SJSA1 (cell line): ENCODE data around the gene SFI1. TPM values are rescaled to one million over a fixed set of nuclear protein-coding genes. Genes with fewer than 3 reads are reported as not detected.

Experiments used
- DNase-seq, 2 experiments: peaks; one replicate each; pipeline ENCODE4 v3.0.0-alpha.2; 2015 to 2020; ENCODE audit warnings: low spot score in 2 of 2, low read depth in 1 of 2
- H3K27ac ChIP-seq: fragments of 250-450 bp; sonication (Bioruptor Pico); 2 replicates; pipeline ENCODE4 v1.5.1; 2020; ENCODE audit warnings: mild to moderate bottlenecking, moderate library complexity
- H3K27me3 ChIP-seq: fragments of 250-450 bp; sonication (Bioruptor Pico); replicated peaks from 2 replicates; pipeline ENCODE4 v1.5.1; 2020; ENCODE audit warnings: mild to moderate bottlenecking, moderate library complexity
- H3K36me3 ChIP-seq: fragments of 250-450 bp; sonication (Bioruptor Pico); 2 replicates; pipeline ENCODE4 v1.5.1; 2020; ENCODE audit warnings: mild to moderate bottlenecking
- H3K4me1 ChIP-seq: fragments of 250-450 bp; sonication (Bioruptor Pico); replicated peaks from 2 replicates; pipeline ENCODE4 v1.6.1; 2021; ENCODE audit warnings: mild to moderate bottlenecking
- H3K4me3 ChIP-seq: fragments of 250-450 bp; sonication (Bioruptor Pico); 2 replicates; pipeline ENCODE4 v1.5.1; 2020; ENCODE audit warnings: mild to moderate bottlenecking
- H3K9me3 ChIP-seq: fragments of 250-450 bp; sonication (Bioruptor Pico); replicated peaks from 2 replicates; pipeline ENCODE4 v1.5.1; 2020; ENCODE audit warnings: mild to moderate bottlenecking
- total RNA-seq: library from RNA; depleted of rRNA; stranded (reverse); fragments of >200 nt; shearing (Covaris generic); gene quantifications from 2 replicates; pipeline ENCODE4 v1.2.3, GENCODE V29; 2014

The SFI1 gene
- total RNA-seq, 1 experiment from 2014 or later = 8.5 TPM

DNA sequence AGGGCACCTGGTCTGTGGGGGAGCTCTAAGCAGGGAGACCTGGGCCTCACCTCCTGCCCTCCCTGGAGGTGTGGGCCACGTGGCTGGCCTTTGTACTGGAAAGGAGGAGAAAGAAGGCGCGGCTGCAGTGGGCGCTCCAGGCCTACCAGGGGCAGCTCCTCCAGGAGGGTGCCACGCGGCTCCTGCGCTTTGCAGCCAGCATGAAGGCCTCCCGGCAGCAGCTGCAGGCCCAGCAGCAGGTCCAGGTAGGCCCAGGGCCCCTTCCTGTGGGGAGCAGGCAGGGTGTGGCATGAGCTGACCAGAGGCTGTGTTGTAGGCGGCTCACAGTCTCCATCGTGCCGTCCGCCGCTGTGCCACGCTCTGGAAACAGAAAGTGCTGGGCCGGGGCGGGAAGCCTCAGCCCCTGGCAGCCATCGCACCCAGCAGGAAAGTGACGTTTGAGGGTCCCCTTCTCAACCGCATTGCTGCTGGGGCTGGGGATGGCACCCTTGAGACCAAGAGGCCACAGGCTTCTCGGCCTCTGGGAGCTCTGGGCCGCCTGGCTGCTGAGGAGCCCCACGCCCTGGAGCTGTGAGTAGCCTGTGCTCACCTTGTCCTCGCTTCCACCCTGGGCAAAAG lies 117.1 kb downstream of the SFI1 start:
- Histone ChIP-seq H3K4me3 (no peak overlapping the region), H3K9me3 (no peaks in the 10 kb centered on the region), H3K27me3 (no peaks in the 10 kb centered on the region), H3K36me3 (peaks cover 18% of the 10 kb centered on the region), H3K27ac (no peak overlapping the region), H3K4me1 (no peaks in the 10 kb centered on the region)
- DNase-seq = no peak

DNA sequence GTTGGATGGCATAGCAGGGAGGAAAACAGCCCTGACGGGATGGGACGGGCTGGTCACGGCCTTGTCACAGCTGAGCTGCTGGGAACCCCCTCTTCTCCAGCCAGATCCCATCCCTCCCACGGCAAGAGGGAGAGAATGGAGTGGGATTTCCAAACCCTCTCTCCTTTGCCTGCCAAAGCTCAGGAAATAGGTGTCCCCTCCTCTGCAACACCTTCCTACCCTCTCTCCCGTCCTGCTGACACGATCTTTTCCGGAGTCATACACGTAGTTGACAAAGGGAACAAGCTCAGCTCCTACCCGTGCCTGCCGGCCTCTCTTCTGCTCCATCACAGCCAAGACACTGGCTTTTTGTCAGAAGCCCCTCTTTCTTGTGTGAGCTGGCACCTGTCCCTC lies 117.6 kb downstream of the SFI1 start:
- no peaks in the 10 kb centered on the region for H3K27me3 ChIP-seq
- no peak overlapping the region for H3K27ac ChIP-seq
- H3K4me1 ChIP-seq = no peaks in the 10 kb centered on the region
- no peak for DNase-seq
- H3K36me3 ChIP-seq = peaks cover 23% of the 10 kb centered on the region
- H3K4me3 ChIP-seq = no peak overlapping the region
- no peaks in the 10 kb centered on the region for H3K9me3 ChIP-seq

DNA sequence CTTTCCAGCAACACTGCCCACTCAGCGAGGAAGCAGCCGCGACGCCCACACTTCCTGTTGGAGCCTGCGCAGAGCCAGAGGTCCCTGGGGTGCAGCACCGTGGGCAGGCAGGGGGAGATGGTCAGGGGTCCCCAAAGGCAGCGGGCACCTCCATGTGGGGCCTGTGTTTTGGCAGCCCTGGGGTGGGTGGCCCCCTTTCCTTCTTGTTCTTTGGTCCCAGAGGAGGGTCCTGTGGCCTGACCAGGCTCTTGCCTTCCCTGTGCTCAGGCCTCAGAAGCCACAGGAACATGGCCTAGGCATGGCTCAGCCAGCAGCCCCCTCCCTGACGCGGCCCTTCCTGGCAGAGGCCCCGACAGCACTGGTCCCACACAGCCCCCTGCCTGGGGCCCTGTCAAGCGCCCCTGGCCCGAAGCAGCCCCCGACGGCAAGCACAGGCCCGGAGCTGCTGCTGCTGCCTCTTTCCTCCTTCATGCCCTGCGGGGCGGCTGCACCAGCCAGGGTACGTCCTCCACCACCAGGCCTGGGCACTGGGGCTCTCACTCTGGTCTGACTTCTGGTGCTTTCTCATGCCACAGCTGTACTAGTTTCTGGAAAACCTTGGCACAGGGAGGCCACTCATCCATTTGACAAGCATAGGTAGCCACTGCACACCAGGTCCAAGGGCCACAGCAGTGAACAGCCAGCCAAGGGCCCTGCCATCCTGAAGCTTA lies 118.6 kb downstream of the SFI1 start:
- Histone ChIP-seq H3K27me3 (no peaks in the 10 kb centered on the region), H3K27ac (no peak overlapping the region), H3K36me3 (peaks cover 32% of the 10 kb centered on the region), H3K4me1 (no peaks in the 10 kb centered on the region), H3K9me3 (no peaks in the 10 kb centered on the region), H3K4me3 (no peak overlapping the region)
- DNase-seq = no peak

DNA sequence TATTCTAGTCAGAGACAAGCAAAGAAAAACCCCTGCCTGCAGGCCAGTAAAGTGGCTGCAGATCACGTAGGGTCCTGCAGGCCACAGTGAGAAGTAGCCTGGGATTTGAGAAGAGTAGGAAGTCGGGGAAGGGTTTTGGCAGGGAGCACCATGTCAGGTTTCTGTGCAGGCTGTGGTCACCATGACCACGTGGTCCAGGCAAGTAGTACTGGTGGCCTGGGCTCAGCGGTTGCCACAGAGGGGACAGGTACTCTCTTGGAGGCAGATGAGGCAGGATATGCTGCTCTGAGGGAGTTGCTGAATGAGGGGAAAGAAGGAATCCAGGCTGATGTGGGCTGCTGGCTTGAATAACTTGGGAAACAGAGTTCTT lies 119.1 kb downstream of the SFI1 start:
- Histone ChIP-seq H3K27me3 (no peaks in the 10 kb centered on the region), H3K27ac (no peak overlapping the region), H3K9me3 (no peaks in the 10 kb centered on the region), H3K36me3 (peaks cover 36% of the 10 kb centered on the region), H3K4me1 (no peaks in the 10 kb centered on the region), H3K4me3 (no peak overlapping the region)
- DNase-seq = no peak

DNA sequence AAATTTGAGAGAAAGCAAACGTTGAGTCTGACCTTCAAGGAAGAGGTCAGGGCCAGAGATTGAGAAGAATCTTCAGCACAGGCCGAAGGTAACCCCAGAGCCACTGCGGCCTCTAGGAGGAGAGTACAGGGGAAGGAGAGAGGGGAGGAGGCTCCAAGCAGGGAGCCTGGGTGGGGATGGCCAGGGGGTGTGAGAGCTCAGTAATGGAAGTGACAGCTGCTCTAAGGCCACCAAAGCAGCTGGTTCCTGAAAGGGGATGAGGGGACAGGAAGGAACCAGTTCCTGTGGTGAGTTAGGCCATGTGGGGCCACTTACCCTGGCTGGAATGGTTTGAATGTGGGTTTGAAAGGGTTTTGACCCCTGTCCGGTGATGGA lies 119.6 kb downstream of the SFI1 start:
- H3K27ac ChIP-seq = no peak overlapping the region
- no peaks in the 10 kb centered on the region for H3K9me3 ChIP-seq
- no peak overlapping the region for H3K4me3 ChIP-seq
- no peaks in the 10 kb centered on the region for H3K27me3 ChIP-seq
- no peak for DNase-seq
- peaks cover 40% of the 10 kb centered on the region for H3K36me3 ChIP-seq
- no peaks in the 10 kb centered on the region for H3K4me1 ChIP-seq

DNA sequence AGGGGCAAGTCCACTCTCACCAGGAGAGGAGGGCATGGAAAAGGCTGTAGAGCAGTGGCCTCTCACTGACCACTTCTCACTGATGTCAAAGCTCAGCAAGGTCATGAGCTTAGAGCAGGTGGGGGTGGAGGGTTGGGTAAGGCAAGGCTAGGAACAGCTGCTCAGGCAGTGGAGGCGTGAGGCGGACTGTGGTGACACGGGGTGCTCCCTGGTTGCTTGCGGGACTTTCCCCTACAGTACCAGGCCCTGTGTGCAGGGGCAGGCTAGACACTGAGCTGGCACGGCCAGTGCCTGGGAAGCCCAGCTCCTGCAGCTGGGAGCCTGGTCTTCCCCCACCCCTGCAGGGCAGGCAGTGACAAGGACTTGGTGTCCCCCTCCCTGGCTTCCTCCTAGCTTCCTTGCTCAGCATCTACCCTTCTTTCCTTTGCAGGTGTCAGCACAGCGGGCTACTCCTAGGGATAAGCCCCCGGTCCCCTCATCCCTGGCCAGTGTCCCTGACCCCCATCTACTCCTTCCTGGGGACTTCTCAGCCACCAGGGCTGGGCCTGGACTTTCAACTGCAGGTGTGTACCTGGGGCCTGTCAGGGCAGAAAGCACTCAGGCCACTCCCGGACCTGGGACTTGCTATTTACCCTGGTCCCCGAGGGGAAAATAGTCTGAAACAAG lies 120.1 kb downstream of the SFI1 start:
- no peak for DNase-seq
- H3K27me3 ChIP-seq = no peaks in the 10 kb centered on the region
- no peak overlapping the region for H3K27ac ChIP-seq
- H3K9me3 ChIP-seq = no peaks in the 10 kb centered on the region
- H3K4me1 ChIP-seq = no peaks in the 10 kb centered on the region
- no peak overlapping the region for H3K4me3 ChIP-seq
- peaks cover 45% of the 10 kb centered on the region for H3K36me3 ChIP-seq

DNA sequence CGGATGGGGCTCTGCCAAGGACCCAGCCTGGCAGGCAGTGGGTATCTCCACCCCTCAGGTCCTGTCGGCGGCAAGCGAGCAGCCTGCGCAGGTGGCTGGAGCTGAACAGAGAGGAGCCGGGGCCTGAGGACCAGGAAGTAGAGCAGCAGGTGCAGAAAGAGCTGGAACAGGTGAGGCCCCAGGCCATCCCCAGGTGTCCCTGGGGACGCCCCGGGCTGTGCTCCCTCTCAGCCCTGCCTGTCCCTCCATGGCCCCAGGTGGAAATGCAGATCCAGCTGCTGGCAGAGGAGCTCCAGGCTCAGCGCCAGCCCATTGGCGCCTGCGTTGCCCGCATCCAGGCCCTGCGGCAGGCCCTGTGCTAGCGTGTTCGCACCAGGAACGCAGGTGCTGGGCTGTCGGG lies 121.7 kb downstream of the SFI1 start:
- Histone ChIP-seq H3K9me3 (no peaks in the 10 kb centered on the region), H3K36me3 (peaks cover 61% of the 10 kb centered on the region), H3K4me3 (no peak overlapping the region), H3K27ac (no peak overlapping the region), H3K4me1 (no peaks in the 10 kb centered on the region), H3K27me3 (no peaks in the 10 kb centered on the region)
- no peak for DNase-seq

DNA sequence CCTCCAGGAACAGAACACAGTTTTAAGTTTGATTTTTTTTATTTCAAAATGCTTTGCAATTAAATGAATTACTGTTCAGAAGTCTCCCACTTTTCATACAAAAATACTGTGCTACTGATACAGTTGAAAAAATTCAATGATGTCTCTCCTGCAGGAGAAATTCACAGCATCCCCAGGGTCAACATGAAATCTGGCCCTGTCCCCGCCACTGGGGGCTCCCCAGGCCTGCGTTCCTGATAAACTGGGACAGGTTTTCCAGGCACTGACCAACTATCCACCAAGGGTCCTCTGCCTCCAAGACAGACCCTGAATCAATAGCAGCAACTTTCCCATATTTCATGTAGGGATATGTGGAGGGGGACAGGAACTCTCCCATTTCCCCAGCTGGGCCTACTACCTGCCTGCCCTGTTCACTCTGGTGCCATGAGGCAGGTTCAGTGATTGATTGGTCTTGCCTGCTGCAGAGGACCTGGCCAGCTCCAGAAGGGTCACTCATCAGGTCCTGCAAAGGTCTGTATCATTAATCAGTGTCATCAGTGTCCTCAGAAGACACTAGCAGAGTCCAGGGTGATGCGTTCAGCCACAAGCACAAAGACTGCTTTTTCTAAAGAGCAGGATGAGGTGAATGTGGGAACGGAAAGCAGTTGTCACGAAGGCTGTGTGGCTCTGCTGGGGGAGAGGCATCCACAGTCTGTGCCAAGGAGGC lies 122.3 kb downstream of the SFI1 start:
- DNase-seq = no peak
- H3K27me3 ChIP-seq = no peaks in the 10 kb centered on the region
- no peak overlapping the region for H3K27ac ChIP-seq
- peaks cover 66% of the 10 kb centered on the region for H3K36me3 ChIP-seq
- H3K4me1 ChIP-seq = no peaks in the 10 kb centered on the region
- no peak overlapping the region for H3K4me3 ChIP-seq
- H3K9me3 ChIP-seq = no peaks in the 10 kb centered on the region

DNA sequence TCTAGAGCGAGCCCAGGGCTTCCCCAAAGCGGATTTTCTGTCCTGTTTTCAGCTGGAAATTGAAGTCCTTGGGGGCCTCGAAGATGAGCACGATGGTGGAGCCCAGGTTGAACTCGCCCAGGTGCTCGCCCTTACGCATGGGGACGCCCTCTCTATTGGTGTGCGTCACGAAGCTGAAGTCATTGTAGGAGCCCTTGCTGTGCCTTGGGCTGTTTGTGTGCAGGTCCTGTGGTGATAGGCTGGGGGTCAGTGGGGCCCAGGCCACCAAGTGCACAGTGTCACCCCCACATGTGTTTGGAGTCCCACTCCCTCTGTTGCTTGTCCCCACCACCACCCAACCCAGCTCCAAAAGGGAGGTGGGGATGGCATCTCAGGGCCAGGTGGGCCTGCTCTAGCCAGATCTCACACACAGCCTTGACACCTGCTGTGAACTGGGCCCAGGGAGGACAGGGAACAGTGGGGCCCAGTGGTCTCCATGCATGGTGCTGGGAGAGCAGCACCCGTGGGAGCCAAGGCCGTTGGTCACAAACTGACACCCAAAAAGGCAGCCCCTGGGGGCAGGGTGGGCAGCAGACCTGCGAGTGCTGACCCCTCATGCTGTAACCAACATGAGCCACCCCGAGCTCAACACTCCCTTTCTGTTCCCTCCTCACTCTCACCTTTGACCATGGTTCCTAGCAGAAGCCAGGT lies 123.4 kb downstream of the SFI1 start:
- Histone ChIP-seq H3K4me1 (no peaks in the 10 kb centered on the region), H3K4me3 (no peak overlapping the region), H3K9me3 (no peaks in the 10 kb centered on the region), H3K27me3 (no peaks in the 10 kb centered on the region), H3K27ac (no peak overlapping the region), H3K36me3 (peaks cover 72% of the 10 kb centered on the region)
- DNase-seq = no peak

DNA sequence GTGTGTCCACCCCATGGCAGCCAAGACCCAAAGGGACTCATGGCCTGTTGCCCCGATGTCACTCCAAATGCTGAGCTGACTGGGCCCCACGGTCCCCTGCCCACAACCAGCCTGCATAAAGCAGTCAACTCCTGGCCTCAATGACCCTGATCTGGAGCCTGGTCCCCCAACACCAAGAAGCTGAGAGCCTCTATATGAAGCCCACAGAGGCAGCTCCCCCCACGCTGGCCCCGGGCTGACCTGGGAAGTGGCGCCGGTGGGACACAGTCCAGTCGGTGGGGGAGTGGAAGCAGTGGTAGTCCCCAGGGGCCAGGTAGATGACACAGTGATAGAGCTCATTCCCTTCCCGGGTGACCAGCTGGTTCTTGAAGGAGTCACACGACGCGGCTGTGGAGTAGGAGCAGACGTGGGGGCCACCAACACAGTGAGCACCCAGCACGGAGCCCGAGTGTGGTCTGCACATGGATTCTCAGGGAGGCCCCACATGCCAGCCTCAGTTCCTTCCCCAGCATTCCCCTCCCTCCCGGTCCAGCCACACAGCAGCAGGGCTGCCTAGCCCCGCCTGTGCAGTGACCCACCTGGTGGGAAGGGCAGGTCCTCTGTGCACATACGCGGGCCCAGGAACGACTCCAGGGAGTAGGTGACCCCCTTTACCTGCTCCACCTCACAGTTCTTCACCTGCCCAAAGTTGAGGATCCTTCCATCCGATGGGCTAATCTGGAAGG lies 124.6 kb downstream of the SFI1 start:
- no peak overlapping the region for H3K27ac ChIP-seq
- H3K27me3 ChIP-seq = no peaks in the 10 kb centered on the region
- H3K9me3 ChIP-seq = no peaks in the 10 kb centered on the region
- no peak overlapping the region for H3K4me3 ChIP-seq
- DNase-seq = no peak
- no peaks in the 10 kb centered on the region for H3K4me1 ChIP-seq
- H3K36me3 ChIP-seq = peaks cover 80% of the 10 kb centered on the region

DNA sequence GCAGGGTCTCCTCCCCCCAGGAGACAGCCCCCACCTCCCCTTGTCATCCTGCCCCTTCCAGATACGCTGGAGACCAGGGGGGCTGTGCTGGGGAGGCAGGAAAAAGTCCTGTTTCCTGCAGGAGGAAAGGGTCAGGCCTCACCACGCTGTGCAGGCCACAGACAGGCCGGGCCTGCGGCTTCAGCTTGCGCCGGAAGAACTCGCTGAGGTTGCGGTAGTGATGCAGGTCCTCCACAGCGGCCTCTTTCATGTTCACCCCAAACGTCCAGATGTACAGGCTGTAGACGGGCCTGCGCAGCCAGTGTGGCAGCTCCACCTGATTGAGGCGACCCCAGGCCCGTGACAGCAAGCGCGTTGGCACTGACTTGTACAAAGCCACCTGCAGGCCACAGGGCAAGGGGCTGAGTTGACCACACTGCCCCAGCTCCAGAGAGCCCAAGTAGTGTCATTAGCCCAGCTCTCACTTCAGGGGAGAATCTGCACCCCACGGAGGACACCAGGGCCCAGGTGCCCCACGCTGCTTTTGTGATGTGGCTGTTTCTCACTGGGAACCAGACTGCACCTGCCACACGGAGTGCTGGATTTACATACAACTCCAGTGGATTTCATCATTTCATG lies 125.3 kb downstream of the SFI1 start:
- no peaks in the 10 kb centered on the region for H3K27me3 ChIP-seq
- no peaks in the 10 kb centered on the region for H3K9me3 ChIP-seq
- H3K4me1 ChIP-seq = no peaks in the 10 kb centered on the region
- no peak overlapping the region for H3K27ac ChIP-seq
- H3K36me3 ChIP-seq = peaks cover 84% of the 10 kb centered on the region
- no peak for DNase-seq
- no peak overlapping the region for H3K4me3 ChIP-seq

DNA sequence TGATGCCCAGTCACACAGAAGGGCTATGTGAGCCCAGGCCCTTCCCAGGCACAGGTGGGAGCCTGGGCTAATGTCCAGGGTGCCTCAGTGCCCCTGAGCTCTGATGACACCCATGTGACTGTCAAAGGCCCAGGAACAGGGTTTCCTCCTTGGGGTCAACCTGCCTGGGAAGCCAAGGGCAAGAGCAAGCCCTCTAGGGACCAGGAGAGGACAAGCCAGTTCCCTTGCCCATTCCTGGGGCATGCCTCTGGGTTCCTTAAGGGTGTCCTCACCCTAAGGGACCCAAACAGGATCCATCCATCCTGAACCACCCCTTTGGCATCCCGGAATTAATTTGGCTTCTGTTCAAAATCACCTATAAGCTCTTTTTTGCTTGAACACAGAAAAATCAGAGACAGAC lies 126.6 kb downstream of the SFI1 start:
- no peak for DNase-seq
- H3K4me1 ChIP-seq = no peaks in the 10 kb centered on the region
- no peak overlapping the region for H3K27ac ChIP-seq
- H3K9me3 ChIP-seq = no peaks in the 10 kb centered on the region
- no peaks in the 10 kb centered on the region for H3K27me3 ChIP-seq
- H3K4me3 ChIP-seq = no peak overlapping the region
- H3K36me3 ChIP-seq = peaks cover 87% of the 10 kb centered on the region
